Progenitor cell of endocrine pancreas (in vitro differentiated cells): ENCODE measurements around the gene CDH20. TPM values are rescaled to one million over a fixed set of nuclear protein-coding genes. Genes with fewer than 3 reads are reported as not detected.

ENCODE experiments used
- DNase-seq: peaks from one replicate; pipeline ENCODE4 v3.0.0; 2021; ENCODE audit warnings: low spot score; ENCODE audit not compliant: unreplicated experiment
- H3K27ac Mint-ChIP-seq: 2 replicates; pipeline ENCODE4 v1.8.0; 2021; ENCODE audit warnings: mild to moderate bottlenecking, moderate library complexity, mixed read lengths
- H3K27me3 Mint-ChIP-seq: 2 replicates; pipeline ENCODE4 v1.8.0; 2021; ENCODE audit warnings: mixed read lengths
- H3K36me3 Mint-ChIP-seq: 2 replicates; pipeline ENCODE4 v1.8.0; 2022; ENCODE audit warnings: mixed read lengths; ENCODE audit not compliant: insufficient read depth
- H3K4me1 Mint-ChIP-seq: 2 replicates; pipeline ENCODE4 v1.8.0; 2021; ENCODE audit warnings: low read depth, mixed read lengths
- H3K4me3 Mint-ChIP-seq: 2 replicates; pipeline ENCODE4 v1.8.0; 2021; ENCODE audit warnings: low read depth, mild to moderate bottlenecking, moderate library complexity, mixed read lengths
- H3K9me3 Mint-ChIP-seq: 2 replicates; pipeline ENCODE4 v1.8.0; 2021; ENCODE audit warnings: low read depth, mixed read lengths
- total RNA-seq: library from RNA; stranded (reverse); gene quantifications from 2 replicates; pipeline ENCODE4 v1.2.1, GENCODE V29; 2021
- TF ChIP-seq, protein P1 (sequence below): fragments of 200-600 bp; sonication (generic); IDR thresholded peaks from one replicate; pipeline ENCODE4 v1.5.0; 2021; ENCODE audit warnings: antibody characterized with exemption, mild to moderate bottlenecking; ENCODE audit not compliant: unreplicated experiment

Gene CDH20
- total RNA-seq, 1 donor from 2014 or later, result 0.65 TPM

DNA sequence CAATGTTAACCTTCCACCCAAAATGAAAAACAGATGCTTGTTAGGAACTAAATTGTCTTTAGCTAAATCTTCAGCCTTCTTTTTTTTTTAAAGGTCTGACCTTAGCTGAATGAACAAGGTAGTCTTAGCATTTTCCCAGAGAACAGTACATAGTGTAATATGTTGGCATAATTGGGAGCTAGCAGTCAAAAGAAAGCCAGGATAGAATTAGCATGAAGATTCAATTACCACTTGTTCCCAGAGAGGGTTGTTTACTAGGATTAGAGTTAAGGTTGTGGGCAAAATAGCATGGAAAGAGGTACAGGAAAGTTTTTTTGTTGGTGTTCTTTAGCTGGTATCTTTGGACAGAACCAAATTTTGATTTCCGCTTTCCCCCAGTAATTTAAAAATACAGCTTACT, 6.9 kb downstream of the CDH20 start:
- Mint-ChIP-seq H3K4me1 (no peaks in the 10 kb centered on the region), H3K36me3 (no peaks in the 10 kb centered on the region), H3K27me3 (peaks cover 23% of the 10 kb centered on the region), H3K27ac (no peak overlapping the region), H3K4me3 (no peak overlapping the region), H3K9me3 (no peaks in the 10 kb centered on the region)
- TF ChIP-seq, protein P1, sequence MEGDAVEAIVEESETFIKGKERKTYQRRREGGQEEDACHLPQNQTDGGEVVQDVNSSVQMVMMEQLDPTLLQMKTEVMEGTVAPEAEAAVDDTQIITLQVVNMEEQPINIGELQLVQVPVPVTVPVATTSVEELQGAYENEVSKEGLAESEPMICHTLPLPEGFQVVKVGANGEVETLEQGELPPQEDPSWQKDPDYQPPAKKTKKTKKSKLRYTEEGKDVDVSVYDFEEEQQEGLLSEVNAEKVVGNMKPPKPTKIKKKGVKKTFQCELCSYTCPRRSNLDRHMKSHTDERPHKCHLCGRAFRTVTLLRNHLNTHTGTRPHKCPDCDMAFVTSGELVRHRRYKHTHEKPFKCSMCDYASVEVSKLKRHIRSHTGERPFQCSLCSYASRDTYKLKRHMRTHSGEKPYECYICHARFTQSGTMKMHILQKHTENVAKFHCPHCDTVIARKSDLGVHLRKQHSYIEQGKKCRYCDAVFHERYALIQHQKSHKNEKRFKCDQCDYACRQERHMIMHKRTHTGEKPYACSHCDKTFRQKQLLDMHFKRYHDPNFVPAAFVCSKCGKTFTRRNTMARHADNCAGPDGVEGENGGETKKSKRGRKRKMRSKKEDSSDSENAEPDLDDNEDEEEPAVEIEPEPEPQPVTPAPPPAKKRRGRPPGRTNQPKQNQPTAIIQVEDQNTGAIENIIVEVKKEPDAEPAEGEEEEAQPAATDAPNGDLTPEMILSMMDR, result no peak
- DNase-seq, result no peak

DNA sequence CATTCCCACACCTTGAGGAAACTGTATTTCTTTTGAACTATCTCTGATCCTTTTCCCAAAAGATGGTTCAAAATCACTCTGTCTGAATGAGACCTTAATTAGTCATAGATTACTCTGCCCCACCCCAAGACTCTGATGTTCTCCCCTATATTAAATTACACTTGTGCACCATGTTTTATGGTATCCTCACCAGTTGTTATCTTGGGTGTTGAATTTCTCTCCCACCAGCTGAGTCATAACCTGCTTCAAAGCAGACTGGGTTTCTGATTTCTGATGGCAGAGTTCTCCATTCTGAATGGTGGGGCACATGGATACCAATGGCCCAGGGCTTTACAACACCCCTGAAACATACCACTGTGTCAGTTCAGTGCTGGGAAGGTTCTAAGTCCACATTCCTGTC, 15.0 kb downstream of the CDH20 start:
- Mint-ChIP-seq H3K9me3 (no peaks in the 10 kb centered on the region), H3K27me3 (no peaks in the 10 kb centered on the region), H3K27ac (no peak overlapping the region), H3K4me1 (no peaks in the 10 kb centered on the region), H3K4me3 (no peak overlapping the region), H3K36me3 (no peaks in the 10 kb centered on the region)
- no peak for DNase-seq
- TF ChIP-seq, protein P1, result no peak

DNA sequence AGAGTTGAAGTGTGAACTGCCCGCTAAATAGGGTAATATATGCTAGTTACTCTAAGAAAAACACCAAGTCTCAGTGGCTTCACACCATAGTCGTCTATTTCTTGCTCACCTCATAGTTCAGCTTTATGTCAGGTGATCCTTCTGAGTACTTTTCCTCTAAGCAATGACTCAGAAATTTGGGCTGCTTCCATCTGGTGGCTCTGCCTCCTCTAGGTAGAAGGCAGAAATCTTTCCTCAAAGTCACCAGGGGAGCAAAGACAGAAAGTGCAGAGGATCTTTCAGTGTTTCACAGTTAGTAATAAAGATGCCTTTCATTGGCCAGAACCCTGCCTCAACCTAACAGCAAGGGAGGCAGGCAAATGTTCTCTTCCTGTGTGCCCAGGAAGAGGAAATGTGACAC, 17.3 kb downstream of the CDH20 start:
- DNase-seq, result no peak
- Mint-ChIP-seq H3K27ac (no peak overlapping the region), H3K4me1 (no peaks in the 10 kb centered on the region), H3K36me3 (no peaks in the 10 kb centered on the region), H3K4me3 (no peak overlapping the region), H3K27me3 (no peaks in the 10 kb centered on the region), H3K9me3 (no peaks in the 10 kb centered on the region)
- TF ChIP-seq, protein P1, result no peak

DNA sequence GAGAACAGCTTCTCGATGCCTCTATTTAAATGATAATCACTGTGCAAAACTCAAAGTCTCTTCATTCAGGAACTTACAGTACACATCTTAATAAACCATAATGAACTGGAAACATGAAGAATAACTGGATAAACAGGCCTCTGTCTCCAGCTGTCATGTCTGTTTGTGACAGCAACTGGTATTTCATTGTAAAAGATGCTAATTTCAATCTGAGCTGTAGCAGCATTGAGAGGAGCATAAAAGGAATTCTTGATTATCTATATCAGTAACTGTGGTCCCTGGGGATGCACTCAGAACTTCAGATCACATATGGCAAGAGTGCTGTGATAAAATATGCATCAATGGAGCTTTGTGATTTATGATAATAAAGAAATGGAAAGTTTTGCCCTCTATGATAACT, 18.8 kb downstream of the CDH20 start:
- no peaks in the 10 kb centered on the region for H3K9me3 Mint-ChIP-seq
- TF ChIP-seq, protein P1, result no peak
- H3K4me3 Mint-ChIP-seq, result no peak overlapping the region
- H3K27ac Mint-ChIP-seq, result no peak overlapping the region
- DNase-seq, result no peak
- H3K36me3 Mint-ChIP-seq, result no peaks in the 10 kb centered on the region
- no peaks in the 10 kb centered on the region for H3K4me1 Mint-ChIP-seq
- H3K27me3 Mint-ChIP-seq, result no peaks in the 10 kb centered on the region

DNA sequence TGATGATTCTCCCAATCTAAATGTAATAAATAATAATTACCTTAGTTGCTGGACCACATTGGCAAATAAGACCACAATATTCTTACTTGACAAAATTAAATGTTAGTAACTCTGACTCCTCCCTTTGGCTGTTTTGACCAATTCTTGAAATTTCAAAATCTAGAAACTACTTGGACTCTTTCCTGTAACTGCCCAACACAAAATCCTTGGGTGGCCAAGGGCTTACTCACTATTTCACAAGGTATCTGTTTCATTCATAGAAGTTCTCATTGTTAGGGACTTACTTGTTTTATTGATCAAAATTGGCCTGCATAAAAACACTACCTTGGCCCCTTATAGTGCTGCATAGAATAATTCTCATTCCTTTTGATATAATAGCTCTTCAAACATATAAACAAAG, 19.4 kb downstream of the CDH20 start:
- H3K4me1 Mint-ChIP-seq, result no peaks in the 10 kb centered on the region
- TF ChIP-seq, protein P1, result no peak
- no peaks in the 10 kb centered on the region for H3K27me3 Mint-ChIP-seq
- H3K36me3 Mint-ChIP-seq, result no peaks in the 10 kb centered on the region
- no peaks in the 10 kb centered on the region for H3K9me3 Mint-ChIP-seq
- H3K4me3 Mint-ChIP-seq, result no peak overlapping the region
- no peak for DNase-seq
- no peak overlapping the region for H3K27ac Mint-ChIP-seq
